ENCODE results near the gene OVOL1.

OVOL1 gene

DNA sequence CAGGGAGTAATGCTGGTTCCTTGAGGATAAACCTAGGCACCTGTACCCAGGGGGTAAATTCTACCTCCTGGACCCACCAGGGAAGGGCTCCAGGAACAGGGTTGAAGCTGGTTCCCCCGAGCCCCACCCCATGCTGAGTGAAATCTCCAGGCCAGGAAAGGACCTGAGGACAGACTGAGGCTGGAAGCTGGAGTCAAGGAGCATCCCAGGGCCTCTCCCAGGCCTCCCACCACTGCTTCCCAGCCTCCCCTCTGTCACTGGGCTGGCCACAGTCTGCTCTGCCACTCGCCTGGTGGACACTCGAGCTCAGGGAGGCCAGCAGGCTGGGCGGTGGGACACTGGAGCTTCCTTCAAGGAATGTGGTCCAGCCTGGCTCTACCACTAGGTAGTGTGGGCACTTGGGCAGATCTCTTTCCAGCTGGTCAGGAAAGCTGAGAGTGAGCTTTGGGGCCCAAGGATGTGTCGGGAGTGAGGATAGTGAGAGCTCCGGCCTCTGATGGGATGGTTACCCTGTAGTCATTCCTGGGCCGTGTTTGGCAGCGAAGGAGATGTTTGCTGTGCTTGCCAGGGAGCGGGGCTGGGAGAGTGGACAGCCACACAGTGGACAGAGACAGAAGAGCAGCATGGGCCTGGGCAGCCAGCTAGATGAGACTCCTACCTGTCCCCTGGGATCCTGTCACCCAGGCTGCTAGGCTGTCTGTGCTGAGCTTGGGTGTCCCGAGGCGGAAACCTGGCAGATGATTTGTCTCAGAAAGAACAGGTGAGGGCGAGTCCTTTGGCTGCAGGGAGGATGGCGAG is 3.4 kb downstream of the OVOL1 start:
- peak; percentile 48 for FAIRE-seq

DNA sequence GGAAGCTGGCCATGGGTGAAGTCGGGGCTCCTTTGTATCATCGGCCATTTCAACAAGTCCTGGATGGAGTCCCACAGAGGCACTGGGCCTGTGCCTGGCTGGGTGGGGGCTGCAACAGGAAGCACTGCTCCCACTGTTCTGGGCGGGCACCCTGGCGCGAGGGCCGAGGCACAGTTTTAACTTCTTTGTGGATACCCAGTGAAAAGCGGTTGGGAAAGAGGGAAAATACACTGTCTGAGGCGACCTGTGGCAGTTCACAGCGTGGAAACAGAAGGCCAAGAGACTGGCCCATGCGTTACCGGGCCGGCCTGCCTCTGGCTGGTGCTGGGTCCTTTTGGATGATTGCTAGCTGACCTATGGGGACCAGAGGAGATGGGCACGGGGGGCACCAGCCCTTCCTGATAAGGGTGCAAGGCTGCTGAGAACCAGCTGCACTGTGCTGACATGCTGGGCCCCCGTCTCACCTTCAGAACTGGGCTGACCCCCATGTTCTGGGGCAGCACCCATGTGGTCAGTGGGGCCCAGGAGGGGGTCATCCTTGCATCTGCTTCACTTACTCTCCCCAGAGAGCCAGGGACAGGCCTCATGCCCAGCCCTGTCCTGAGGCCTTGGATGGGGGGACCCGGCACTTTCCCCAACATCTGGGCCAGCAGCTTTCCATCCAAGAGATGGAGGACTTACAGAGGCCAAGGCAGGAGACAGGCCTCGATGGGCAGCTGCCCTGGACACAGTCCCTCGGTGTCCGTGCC is 4.2 kb downstream of the OVOL1 start:
- FAIRE-seq (no peak), DNase-seq (ENCODE audit: insufficient read length, low spot score) (no peak)

More for the DNA sequence above, 3.4 kb downstream of the OVOL1 start:
- DNase-seq (ENCODE audit: insufficient read length, low spot score): no peak

DNA sequence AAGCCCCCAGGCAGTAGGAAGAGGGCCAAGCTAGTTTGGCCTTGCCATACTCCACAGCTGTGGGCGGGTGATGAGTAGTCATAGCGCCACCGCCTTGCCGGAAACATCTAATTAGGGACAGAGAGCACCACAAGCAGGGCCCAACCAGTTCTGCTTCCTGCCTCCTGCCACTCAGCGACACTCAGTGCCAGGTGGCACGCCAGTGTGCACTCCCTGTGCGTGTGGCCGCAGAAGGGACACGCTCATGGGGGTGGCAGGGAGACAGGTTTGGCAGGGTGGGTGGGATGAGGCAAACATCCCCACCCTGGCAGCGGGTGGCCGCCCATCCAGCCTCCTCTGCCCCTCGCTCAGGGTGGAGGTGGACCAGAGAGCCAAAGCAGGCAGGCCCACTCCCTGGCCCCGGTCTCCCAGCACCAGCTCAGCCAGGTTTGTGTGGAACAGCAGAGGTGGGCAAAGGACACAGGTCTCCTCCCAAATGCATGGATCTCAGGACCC is 4.9 kb downstream of the OVOL1 start:
- FAIRE-seq: peak; percentile 58
- DNase-seq (ENCODE audit: insufficient read length, low spot score): no peak

DNA sequence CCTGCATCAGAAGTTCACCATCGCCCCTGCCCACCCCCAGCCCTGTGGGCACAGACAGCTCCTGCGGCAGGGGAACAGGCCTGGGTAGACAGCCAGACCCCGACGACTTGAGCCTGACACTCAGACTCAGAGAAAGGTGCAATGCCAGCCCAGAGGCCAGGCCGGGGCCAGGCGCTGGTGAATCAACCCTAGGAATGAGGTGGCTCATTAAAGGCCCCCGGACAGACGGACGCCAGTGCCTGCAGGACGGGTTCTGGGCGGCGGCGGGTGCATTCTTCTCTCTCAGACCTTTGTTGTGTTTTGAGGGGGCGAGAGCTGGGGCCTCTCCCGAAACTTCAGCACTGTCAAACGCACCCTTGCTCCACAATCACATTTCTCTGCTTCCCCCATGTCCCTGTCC is 5.6 kb downstream of the OVOL1 start:
- FAIRE-seq (no peak), DNase-seq (ENCODE audit: insufficient read length, low spot score) (no peak)

DNA sequence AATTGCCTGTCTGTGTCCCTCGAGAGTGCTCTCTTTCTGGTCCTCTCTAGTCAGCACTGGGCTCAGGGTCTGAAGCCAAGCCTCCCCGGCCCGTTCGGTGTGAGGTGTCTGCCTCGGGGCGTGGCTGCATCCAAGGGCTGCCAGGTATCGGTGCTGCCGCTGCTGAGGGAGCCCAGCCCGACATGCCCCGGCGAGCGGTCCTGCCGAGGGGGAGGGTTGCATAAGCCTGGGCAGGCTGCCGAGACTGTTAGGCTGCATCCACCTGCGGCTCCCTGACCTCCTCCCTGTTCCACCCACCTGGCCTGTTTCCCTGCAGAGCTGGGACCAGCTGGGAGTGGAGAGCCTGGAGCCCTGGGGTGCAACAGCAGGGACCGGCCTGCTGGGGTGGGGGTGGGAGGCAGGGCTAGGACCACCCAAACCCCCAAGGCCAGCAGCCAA is 6.3 kb downstream of the OVOL1 start:
- no peak for FAIRE-seq

DNA sequence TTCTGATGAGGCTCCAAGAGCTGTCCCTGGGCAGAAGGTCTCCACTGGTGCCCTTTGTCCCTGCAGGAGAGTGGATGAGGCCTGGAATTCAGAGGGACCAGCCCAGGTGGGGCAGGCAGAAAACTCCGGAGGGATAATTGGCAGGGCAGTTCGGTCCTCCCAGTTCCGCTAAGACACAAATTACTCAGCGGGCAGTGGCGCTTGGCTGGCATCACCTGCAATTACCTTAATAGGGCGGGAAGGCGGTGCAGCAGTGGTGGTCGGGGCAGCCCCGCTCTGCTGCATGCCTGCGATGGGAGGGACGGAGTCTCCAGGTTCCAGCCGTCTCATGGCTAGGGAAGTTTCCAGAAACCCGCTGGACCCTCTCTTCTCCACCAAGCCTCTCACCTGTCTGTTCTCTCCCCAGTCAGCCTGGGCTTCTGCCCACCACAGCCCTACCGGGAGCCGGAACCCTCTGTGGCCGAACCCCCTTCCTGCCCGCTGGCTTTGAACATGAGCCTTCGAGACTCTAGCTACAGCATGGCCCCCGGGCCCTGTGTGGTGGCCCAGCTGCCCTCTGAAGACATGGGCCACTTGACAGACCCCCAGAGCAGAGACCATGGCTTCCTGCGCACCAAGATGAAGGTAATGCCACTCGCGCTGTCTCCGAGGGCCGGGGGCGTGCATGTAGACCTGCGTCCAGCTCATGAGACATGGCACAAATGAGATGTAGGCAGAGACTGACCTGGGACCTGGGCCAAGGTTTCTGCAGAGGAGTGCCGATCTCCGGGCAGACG is 7.0 kb downstream of the OVOL1 start:
- DNase-seq (ENCODE audit: insufficient read length, low spot score) (no peak), FAIRE-seq (no peak)

More for the DNA sequence above, 6.3 kb downstream of the OVOL1 start:
- DNase-seq (ENCODE audit: insufficient read length, low spot score): no peak

DNA sequence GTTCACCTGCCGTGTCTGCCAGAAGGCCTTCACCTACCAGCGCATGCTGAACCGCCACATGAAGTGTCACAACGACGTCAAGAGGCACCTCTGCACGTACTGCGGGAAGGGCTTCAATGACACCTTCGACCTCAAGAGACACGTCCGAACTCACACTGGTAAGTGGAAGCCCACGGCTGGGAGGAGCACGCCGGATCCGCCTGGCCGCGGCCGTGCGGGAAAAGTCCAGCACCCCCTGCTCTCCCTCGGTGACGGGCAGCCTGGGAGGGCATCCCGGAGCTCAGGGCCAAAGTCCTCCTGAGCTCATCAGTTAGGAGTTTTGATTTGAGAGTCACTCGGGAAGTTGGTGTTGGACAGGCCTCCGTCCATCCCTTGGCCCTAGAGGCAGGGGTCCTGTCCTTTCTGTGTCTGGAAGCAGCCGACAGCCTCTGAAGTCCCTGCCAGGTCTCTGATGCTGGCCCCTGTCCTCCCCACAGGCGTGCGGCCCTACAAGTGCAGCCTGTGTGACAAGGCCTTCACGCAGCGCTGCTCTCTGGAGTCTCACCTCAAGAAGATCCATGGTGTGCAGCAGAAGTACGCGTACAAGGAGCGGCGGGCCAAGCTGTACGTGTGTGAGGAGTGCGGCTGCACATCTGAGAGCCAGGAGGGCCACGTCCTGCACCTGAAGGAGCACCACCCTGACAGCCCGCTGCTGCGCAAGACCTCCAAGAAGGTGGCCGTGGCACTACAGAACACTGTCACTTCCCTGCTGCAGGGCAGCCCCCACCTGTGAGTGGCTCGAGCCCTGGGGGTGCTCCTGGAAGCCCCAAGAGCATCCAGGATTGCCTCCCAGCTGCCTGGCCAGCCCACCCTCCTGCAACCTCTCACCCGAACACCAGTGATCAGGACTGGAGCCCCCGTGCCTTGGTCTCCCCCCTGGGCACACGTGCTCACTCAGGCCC is 8.0 kb downstream of the OVOL1 start:
- FAIRE-seq: peak; percentile 83
- DNase-seq (ENCODE audit: insufficient read length, low spot score): no peak

DNA sequence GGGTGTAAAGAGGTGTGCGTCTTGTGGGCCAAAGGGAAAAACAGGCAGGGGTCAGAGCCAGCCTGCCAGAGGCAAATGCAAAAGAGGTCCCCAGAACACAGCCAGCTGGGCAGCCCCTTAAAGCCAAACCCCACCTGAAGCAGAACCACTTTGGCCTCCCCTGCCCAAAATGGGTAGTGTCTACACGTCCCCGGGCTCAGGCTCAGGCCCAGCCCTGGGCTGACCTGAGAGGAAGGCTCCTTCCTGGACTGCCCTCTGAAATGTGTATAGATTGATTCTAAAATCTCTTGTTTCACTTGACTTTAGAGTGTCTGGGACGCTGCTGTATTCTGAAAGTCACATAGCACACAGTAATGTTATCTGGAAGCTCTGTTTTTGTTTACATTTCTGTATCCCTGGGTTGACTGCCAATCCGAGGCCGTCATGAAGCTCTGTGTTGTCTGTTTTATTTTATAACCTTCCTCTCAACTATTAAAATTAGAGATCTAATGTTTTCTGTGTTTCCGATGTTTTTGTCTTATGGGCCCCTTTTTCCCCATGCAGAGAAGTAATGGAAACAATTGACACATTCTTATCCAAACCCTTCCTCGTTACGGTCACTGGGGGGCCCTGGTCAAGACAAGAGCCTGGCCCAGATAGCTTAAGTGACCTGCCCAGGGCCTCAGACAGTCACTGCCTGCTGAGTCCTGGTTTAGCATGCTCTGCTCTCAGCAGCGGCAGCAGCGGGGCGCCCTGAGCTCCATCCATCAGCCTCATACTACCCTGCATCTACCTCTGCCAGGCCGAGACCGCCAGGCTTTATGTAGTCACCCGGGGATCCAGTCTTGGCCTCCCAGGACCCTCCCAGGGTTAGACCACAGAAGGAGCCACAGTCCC is 10.1 kb downstream of the OVOL1 start:
- no peak for DNase-seq (ENCODE audit: insufficient read length, low spot score)
- FAIRE-seq: no peak

DNA sequence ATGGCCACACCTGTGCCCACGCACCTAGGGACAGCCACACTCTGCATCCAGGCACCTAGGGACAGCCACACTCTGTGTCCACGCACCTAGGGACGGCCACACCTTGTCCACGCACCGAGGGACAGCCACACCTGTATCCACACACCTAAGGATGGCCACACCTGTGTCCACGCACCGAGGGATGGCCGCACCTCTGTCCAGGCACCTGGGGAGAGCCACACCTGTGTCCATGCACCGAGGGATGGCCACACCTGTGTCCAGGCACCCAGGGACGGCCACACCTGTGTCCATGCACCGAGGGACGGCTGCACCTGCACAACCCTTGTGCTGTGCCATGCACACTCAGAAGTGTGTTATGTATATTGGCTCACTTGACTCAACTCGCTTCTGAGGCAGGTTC is 10.8 kb downstream of the OVOL1 start:
- peak; percentile 92 for FAIRE-seq
- no peak for DNase-seq (ENCODE audit: insufficient read length, low spot score)

DNA sequence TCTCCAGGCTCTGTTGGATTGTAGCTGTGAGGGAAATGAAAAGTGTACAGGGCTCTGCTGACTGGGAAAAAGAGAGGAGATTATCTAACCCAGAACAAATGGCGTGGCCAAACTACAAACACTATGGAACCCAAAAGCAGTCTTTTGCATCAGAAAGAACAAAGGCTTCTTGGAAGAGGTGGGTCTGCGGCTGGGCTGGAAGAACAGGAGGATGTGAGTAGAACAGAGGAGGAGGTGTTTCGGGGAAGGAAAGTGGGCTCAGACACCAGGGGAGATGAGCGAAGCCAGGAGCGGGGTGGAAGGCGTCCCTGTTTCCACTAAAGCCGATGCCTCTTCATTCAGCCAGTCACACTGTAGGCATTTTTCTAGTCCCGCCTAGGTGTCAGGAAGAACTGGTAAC is 12.0 kb downstream of the OVOL1 start:
- no peak for DNase-seq (ENCODE audit: insufficient read length, low spot score)
- FAIRE-seq: peak; percentile 16

DNA sequence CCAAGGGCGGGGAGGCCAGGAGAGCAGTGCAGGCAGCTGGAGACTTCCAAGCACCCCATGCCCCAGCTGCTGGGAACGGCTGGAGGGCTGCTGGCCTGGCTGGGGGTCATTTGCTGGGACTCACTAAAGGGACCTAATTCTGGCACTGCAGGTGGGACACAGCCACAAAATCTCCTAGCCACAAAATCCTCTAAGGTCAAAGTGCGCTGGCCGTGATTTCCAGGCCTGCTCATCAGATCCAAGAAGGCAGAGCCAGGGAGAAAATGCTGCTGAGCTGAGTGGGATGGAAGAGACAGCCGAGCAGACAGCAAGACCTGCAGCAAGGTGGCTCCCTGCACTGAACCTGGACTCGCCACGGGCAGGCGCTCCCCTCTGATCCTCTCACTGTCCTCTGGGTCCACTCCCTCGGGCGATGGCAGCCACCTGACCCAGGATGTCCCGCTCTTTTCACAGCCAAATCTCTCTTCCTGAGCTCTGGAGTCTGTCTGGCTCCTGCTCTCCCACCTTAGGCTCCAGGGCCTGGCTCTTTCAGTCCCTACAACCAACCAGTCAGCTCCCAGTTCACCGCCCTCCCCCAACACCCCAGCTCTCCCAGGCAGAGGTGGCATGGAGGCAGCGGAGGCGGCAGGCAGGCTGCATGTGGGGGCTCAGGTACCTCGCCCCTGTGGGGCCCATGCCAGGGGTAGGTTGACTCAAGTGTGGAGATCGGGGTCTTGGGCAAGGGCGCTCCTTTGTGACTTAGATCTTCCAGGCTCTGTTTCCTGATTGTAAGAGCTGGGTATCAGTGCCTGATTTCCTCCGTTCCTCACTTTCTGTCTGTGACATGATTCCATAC is 14.5 kb downstream of the OVOL1 start:
- no peak for FAIRE-seq
- DNase-seq (ENCODE audit: insufficient read length, low spot score): no peak

DNA sequence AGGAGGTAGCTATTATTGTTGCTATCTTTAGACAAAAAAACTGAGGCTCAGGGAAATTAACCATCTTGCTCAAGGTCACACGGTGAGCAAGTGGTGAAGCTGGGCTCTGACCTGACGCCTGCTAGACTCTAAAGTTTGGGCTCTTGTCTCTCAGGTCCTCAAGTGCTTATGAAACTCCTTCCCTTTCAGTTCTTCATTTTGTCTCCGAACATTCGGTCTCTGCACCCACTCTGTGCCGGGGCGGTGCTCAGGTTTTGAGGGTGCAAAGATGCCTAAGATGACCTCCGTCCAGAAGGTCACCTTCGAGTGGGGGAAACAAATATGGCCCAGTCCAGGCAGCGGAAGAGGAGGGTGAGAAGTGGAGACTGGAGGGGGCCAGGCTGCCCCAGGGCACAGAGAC is 16.0 kb downstream of the OVOL1 start:
- FAIRE-seq (peak; percentile 58), DNase-seq (ENCODE audit: insufficient read length, low spot score) (no peak)

DNA sequence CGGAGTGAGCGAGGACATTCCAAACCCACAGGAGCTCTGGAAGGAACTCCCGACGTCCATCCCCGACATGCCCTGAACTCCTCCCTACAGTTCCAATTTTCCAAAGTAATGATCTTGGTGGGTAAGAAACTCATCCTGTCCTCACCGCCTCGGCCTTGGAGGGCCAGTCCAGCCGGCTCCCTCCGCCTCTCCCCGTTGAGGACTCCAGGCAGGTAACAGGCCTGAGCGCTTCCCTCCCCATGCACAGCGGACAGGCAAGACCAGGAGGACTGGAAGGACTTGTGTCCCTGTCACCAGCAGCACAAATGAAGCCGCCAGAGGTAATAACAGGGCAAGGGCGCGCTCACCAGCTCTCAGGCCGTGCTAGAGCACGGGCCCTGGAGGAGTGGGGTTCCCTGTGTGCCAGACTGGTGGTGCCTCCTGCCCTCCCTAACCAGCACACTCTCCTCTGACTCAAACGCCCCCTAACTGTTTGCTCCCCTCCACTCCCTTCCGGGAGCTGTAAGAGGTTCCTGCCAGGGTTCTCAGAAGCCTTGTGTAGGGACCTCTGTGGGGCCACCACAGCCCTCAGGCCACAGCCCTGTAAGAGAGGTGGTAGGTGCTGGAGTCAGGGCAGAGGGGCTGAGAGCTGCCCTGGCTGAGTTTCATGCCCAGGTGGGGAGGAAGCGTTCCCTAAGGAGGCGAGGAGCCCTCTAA is 17.1 kb downstream of the OVOL1 start:
- no peak for DNase-seq (ENCODE audit: insufficient read length, low spot score)
- FAIRE-seq: no peak

DNA sequence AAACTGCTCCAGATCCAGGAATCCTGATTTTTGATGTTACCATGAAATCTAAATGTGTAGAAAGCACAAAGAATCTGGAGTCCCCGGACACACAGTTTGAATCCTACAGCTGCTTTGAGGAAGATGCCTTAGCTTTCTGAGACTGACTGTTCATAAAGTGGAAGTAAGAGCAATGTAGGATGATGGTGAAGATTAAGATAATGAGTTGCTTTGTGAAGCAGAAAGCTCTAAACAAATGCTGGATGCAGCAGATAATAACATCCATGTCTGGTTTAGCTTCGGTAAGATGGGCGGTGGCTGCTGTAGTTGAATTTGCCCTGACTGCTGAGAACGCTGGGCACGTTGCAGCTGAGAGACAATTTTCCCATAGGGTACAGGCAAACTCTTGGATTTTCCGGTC is 20.1 kb downstream of the OVOL1 start:
- DNase-seq (ENCODE audit: insufficient read length, low spot score) (no peak), FAIRE-seq (peak; percentile 52)

DNA sequence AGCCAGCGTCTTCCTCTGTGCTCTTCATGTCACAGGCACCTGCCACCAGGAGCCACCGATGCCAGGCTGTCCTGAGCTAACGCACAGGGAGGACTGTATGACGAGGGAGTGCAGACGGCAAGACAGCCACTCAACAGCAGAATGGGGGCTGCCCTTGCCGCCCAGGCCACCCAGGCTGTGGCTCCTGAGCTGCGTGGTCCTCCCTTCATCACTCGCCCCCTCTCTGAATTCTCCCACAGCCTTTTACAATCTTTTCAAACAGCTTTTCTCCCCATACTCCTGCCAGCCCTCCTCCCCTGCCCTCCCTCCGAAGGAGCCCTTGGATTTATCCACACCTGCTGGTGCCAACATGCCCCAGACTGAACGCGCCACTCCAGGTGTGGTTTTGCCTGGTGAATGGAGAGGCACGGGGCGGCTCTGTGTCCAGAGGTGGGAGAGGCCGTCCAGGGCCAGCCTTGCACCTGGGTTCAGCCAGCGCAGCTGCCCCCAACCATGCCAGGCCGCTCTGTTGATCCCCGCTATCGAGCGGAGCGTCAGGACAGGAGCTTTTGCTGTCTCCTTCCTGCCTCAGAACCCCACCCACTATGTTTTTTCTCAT is 22.0 kb downstream of the OVOL1 start:
- DNase-seq (ENCODE audit: insufficient read length, low spot score): no peak
- FAIRE-seq: no peak

DNA sequence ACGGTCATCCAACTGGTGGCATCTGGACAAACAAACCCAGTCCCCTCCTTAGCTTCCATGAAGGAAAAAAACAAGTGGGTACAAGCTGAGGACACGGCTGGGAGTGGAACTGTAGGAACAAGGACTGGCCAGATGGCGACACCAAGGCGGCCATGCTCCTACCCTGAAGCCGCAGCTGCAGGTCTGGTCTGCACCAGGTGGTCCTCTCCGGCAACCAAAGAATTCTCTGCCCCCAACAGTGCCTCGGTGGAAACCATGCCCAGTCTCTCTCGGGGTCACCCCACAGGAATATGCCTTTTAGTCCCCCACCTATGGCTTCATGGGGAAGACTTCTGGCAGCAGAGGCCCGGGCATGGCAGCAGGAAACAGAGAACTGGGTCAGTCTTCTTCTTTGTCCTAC is 22.6 kb downstream of the OVOL1 start:
- no peak for DNase-seq (ENCODE audit: insufficient read length, low spot score)
- no peak for FAIRE-seq

Data from HTR-8/SVneo (cell line).